Adrenal gland (tissue), 12 donors: ENCODE measurements around the gene ULK3. TPM values are rescaled to one million over a fixed set of nuclear protein-coding genes. Genes with fewer than 3 reads are reported as not detected.

Experiments
- DNase-seq, 7 donors: peaks; one replicate each; pipeline ENCODE4 v3.0.0-alpha.2; 2019 to 2020
- H3K27ac ChIP-seq, 5 donors: fragments of 200-600 bp; sonication (generic) in 4 of 5; 1 replicate in 3 of 5; 2 replicates in 2 of 5; pipeline versions ENCODE4 v1.5.1 to v1.8.0; 2016 to 2020; ENCODE audit warnings: mild to moderate bottlenecking in 1 of 5
- H3K27me3 ChIP-seq: fragments of 200-600 bp; 2 replicates; pipeline ENCODE4 v1.8.0; 2021
- H3K36me3 ChIP-seq, 2 donors: fragments of 200-600 bp; replicated peaks in 1 of 2; 1 replicate in 1 of 2; 2 replicates in 1 of 2; pipeline versions ENCODE4 v1.5.1 to v1.8.0; 2018 to 2022
- H3K4me1 ChIP-seq, 2 donors: fragments of 200-600 bp; replicated peaks in 1 of 2; 1 replicate in 1 of 2; 2 replicates in 1 of 2; pipeline versions ENCODE4 v1.5.1 to v1.8.0; 2018 to 2021
- H3K4me3 ChIP-seq, 4 donors: fragments of 200-600 bp; sonication (generic) in 3 of 4; one replicate each; pipeline ENCODE4 v1.5.1; 2016 to 2018
- H3K9me3 ChIP-seq, 3 donors: fragments of 200-600 bp; sonication (generic) in 1 of 3; replicated peaks in 1 of 3; 1 replicate in 2 of 3; 2 replicates in 1 of 3; pipeline versions ENCODE4 v1.5.1 to v1.8.0; 2016 to 2021
- CTCF ChIP-seq, 6 experiments: fragments of 450-650 bp in 4 of 6; fragments of 200-600 bp in 2 of 6; sonication (generic) in 1 of 6; IDR thresholded peaks; 1 replicate in 5 of 6; 2 replicates in 1 of 6; pipeline versions ENCODE4 v1.5.1 to v1.8.0; 2016 to 2021; ENCODE audit warnings: antibody characterized with exemption in 6 of 6, mild to moderate bottlenecking in 2 of 6, moderate library complexity in 1 of 6
- POLR2A ChIP-seq, 2 donors: fragments of 450-650 bp; IDR thresholded peaks; one replicate each; pipeline ENCODE4 v1.6.1; 2017; ENCODE audit warnings: antibody characterized with exemption in 2 of 2, mild to moderate bottlenecking in 2 of 2, moderate library complexity in 1 of 2
- WGBS, 4 donors: extraction: QIAGEN DNeasy Blood & Tissue Kit in 2 of 4; methylation state at CpG; one replicate each; pipeline versions ENCODE4 v1.1.5 to v1.1.7; 2013 to 2017; 5-methylcytosine and 5-hydroxymethylcytosine counted together
- intact Hi-C, 2 donors: fragments of 100-400 bp; cut with DNase I; formaldehyde crosslinking; loops; one replicate each; pipeline versions ENCODE4 v1.14.1 to v1.15.0; 2022 to 2023
- microRNA-seq, 3 donors: library from miRNA; unstranded; fragments of <30 nt; microRNA quantifications; one replicate each; pipeline ENCODE4, GENCODE V29; 2017 to 2020
- polyA plus RNA-seq, 3 donors: library from polyadenylated mRNA; stranded (reverse); fragments of 200-250 nt in 2 of 3; fragments of 350-450 nt in 1 of 3; fragmentation: Illumina TruSeq in 1 of 3; extraction: RNeasy Lipid Tissue Mini Kit (QIAGEN cat#74804) in 1 of 3; gene quantifications; one replicate each; pipeline ENCODE4 v1.2.3, GENCODE V29; 2013 to 2014
- small RNA-seq, 2 donors: library from RNA; depleted of rRNA; stranded (forward); fragments of <200 nt; gene quantifications; one replicate each; pipeline ENCODE3, GENCODE V24; 2016
- total RNA-seq, 9 donors: library from RNA; depleted of rRNA in 4 of 9; stranded (reverse); fragments of >200 nt in 4 of 9; fragments of 120-200 nt in 1 of 9; fragmentation: NEBNext Ultra II Directional in 1 of 9; extraction: Animal tissue kit (Norgen Biotek cat#: 25700) in 1 of 9; gene quantifications; one replicate each; pipeline versions ENCODE4 v1.1.0 to v1.2.4, GENCODE V29; 2013 to 2023
- donor health status: healthy with polysubstance abuse.
- donor health status: Bipolar disorder and iron deficiency.
- donor health status: DM: yes; HTN: yes; CAD: no.
- donor health status: DM: no; HTN: no; CAD: no.
- donor health status: DM: no; HTN: no; CAD: no.
- donor health status: DM: yes; HTN: yes; CAD: no.

ULK3 gene
- total and polyA plus RNA-seq, 12 donors: 21.7 to 126 (median 52.5) TPM

- peaks cover 32 to 93% of the 10 kb centered on the region in 2 donors for H3K4me1 ChIP-seq
- H3K27ac ChIP-seq: peak overlapping the region in 3 of 5 donors; percentile 31 to 83 (median 60)
- H3K36me3 ChIP-seq: no peaks in the 10 kb centered on the region
- DNase-seq: peak in 6 of 7 donors; percentile 52 to 83 (median 64)
- no peak overlapping the region for H3K4me3 ChIP-seq
- intact Hi-C loops: no loop called here
- 46 to 67% (median 61%) methylated on average over 13 of the region's 13 CpGs for WGBS, 4 donors
- TF ChIP-seq CTCF (IDR thresholded peaks at IDR 0.05) (peak in 4 of 6 experiments; percentile 23 to 38 (median 26)), POLR2A (IDR thresholded peaks at IDR 0.05) (no peak)
- no peaks in the 10 kb centered on the region for H3K27me3 ChIP-seq
- H3K9me3 ChIP-seq: no peaks in the 10 kb centered on the region
Observed at GRCh38 chr15:74787251-74788041, 55.5 kb downstream of the ULK3 start.

- Histone ChIP-seq H3K9me3 (no peaks in the 10 kb centered on the region), H3K27me3 (no peaks in the 10 kb centered on the region), H3K36me3 (no peaks in the 10 kb centered on the region), H3K4me3 (no peak overlapping the region), H3K4me1 (peaks cover 29 to 86% of the 10 kb centered on the region in 2 donors), H3K27ac (peak overlapping the region in 3 of 5 donors; percentile 31 to 83 (median 60))
- DNase-seq: no peak
- TF ChIP-seq POLR2A (IDR thresholded peaks at IDR 0.05) (no peak), CTCF (IDR thresholded peaks at IDR 0.05) (no peak)
- WGBS, 4 donors: 61 to 77% (median 71%) methylated on average over 4 to 7 of the region's 7 CpGs
- intact Hi-C loops: no loop called here
Observed at GRCh38 chr15:74786551-74787165, 56.3 kb downstream of the ULK3 start.

Small RNA genes lying within 50 kb of the gene (microRNA-seq; reads per million reads assigned to microRNA genes)
- 0 reads per million in 3 donors for gene MIR4513
- 0.38 to 2.6 (median 1.8) reads per million in 3 donors for gene MIR6882

Small RNA genes lying within 50 kb of the gene (small RNA-seq; reads per million reads assigned to genes)
- 0 reads per million in 2 donors for gene CPLX3
- 0 reads per million in 2 donors for gene MIR4513
- 0.36 to 0.42 reads per million in 2 donors for gene MIR6882

Other genes starting within 250 kb of the ULK3 start
- gene CLK3, start 227.3 kb downstream of the ULK3 start, total RNA-seq: 100 to 1,000 TPM in 2 of 9 donors, 10 to 100 TPM in 7; 26.2 to 123 (median 58.5) TPM
- 100 to 1,000 TPM in 2 of 3 donors, 10 to 100 TPM in 1; 71.2 to 160 (median 123) TPM for gene CLK3, start 227.3 kb downstream of the ULK3 start, polyA plus RNA-seq
- 10 to 100 TPM in 5 of 9 donors, 1 to 10 TPM in 4; 3.9 to 25.3 (median 11.3) TPM for gene EDC3, start 147.1 kb downstream of the ULK3 start, total RNA-seq
- gene EDC3, start 147.1 kb downstream of the ULK3 start, polyA plus RNA-seq: 10 to 100 TPM; 13.6 to 18.9 (median 18.6) TPM
- gene CYP1A1, start 117.6 kb downstream of the ULK3 start, total RNA-seq: under 1 TPM in 2 of 9 donors, not detected in 7; 0.11 to 0.96 TPM
- 1 to 10 TPM in 1 of 3 donors, not detected in 2; 2.2 TPM for gene CYP1A1, start 117.6 kb downstream of the ULK3 start, polyA plus RNA-seq
- gene CYP1A2, start 94.3 kb downstream of the ULK3 start, total RNA-seq: not detected
- gene CYP1A2, start 94.3 kb downstream of the ULK3 start, polyA plus RNA-seq: not detected
- gene CSK, start 61.1 kb downstream of the ULK3 start, total RNA-seq: 10 to 100 TPM; 10.9 to 59.4 (median 28.9) TPM
- gene CSK, start 61.1 kb downstream of the ULK3 start, polyA plus RNA-seq: 10 to 100 TPM; 20.5 to 46.4 (median 25.8) TPM
- gene LMAN1L, start 30.3 kb downstream of the ULK3 start, total RNA-seq: 10 to 100 TPM in 1 of 9 donors, 1 to 10 TPM in 6, under 1 TPM in 1, not detected in 1; 0.28 to 11.2 (median 3.9) TPM
- gene LMAN1L, start 30.3 kb downstream of the ULK3 start, polyA plus RNA-seq: 10 to 100 TPM in 1 of 3 donors, 1 to 10 TPM in 1, under 1 TPM in 1; 0.88 to 12.5 (median 7.3) TPM
- gene CPLX3, start 16.5 kb downstream of the ULK3 start, total RNA-seq: 1 to 10 TPM in 2 of 9 donors, under 1 TPM in 5, not detected in 2; 0.11 to 3.6 (median 0.69) TPM
- 10 to 100 TPM in 2 of 3 donors, 1 to 10 TPM in 1; 1.1 to 24.1 (median 24.0) TPM for gene CPLX3, start 16.5 kb downstream of the ULK3 start, polyA plus RNA-seq
- gene SCAMP2, start 30.2 kb upstream of the ULK3 start, total RNA-seq: 100 to 1,000 TPM in 5 of 9 donors, 10 to 100 TPM in 4; 29.5 to 185 (median 100) TPM
- gene SCAMP2, start 30.2 kb upstream of the ULK3 start, polyA plus RNA-seq: 100 to 1,000 TPM in 1 of 3 donors, 10 to 100 TPM in 2; 45.0 to 109 (median 61.9) TPM
- gene MPI, start 46.9 kb upstream of the ULK3 start, total RNA-seq: 100 to 1,000 TPM in 6 of 9 donors, 10 to 100 TPM in 3; 68.7 to 218 (median 105) TPM
- gene MPI, start 46.9 kb upstream of the ULK3 start, polyA plus RNA-seq: 100 to 1,000 TPM in 1 of 3 donors, 10 to 100 TPM in 2; 26.2 to 123 (median 37.9) TPM
- 100 to 1,000 TPM in 2 of 9 donors, 10 to 100 TPM in 7; 44.0 to 112 (median 82.3) TPM for gene FAM219B, start 63.7 kb upstream of the ULK3 start, total RNA-seq
- 10 to 100 TPM; 45.0 to 54.5 (median 51.4) TPM for gene FAM219B, start 63.7 kb upstream of the ULK3 start, polyA plus RNA-seq
- gene COX5A, start 94.9 kb upstream of the ULK3 start, total RNA-seq: 100 to 1,000 TPM in 8 of 9 donors, 10 to 100 TPM in 1; 60.9 to 330 (median 150) TPM
- gene COX5A, start 94.9 kb upstream of the ULK3 start, polyA plus RNA-seq: 100 to 1,000 TPM in 2 of 3 donors, 10 to 100 TPM in 1; 85.5 to 244 (median 190) TPM
- 10 to 100 TPM; 17.4 to 46.2 (median 26.4) TPM for gene RPP25, start 113.6 kb upstream of the ULK3 start, total RNA-seq
- 10 to 100 TPM; 12.1 to 18.4 (median 15.5) TPM for gene RPP25, start 113.6 kb upstream of the ULK3 start, polyA plus RNA-seq
- 10 to 100 TPM; 12.8 to 47.2 (median 28.7) TPM for gene SCAMP5, start 152.4 kb upstream of the ULK3 start, total RNA-seq
- gene SCAMP5, start 152.4 kb upstream of the ULK3 start, polyA plus RNA-seq: 10 to 100 TPM; 10.2 to 22.0 (median 19.7) TPM
- gene PPCDC, start 180.4 kb upstream of the ULK3 start, total RNA-seq: 10 to 100 TPM; 19.0 to 36.4 (median 24.6) TPM
- gene PPCDC, start 180.4 kb upstream of the ULK3 start, polyA plus RNA-seq: 10 to 100 TPM; 17.4 to 35.2 (median 31.8) TPM